HCT116 (cell line): Measurements from ENCODE around the gene METTL25. TPM values are rescaled to one million over a fixed set of nuclear protein-coding genes. Genes with fewer than 3 reads are reported as not detected.

Experiments used
- ATAC-seq: fragments of 200-7000 bp; cut with Tn5 transposase; 2 replicates; pipeline ENCODE4 v1.9.1; 2020; ENCODE audit warnings: mild to moderate bottlenecking, moderate library complexity
- BruUV-seq: library from RNA; stranded (reverse); fragments of 400-500 nt; replicated peaks from 2 replicates; lab custom pipeline; 2021; lab: Mats Ljungman, UMichigan
- CTCF ChIA-PET: fragments of 300-600 bp; sonication (Branson Sonifier 250); formaldehyde crosslinking; loops from one replicate; lab custom pipeline; 2021; ENCODE audit warnings: antibody characterized with exemption; lab: Charles Lee
- POLR2A ChIA-PET: fragments of 300-600, 350-600 bp; sonication (Branson Sonifier 250); formaldehyde crosslinking; loops from one replicate; lab custom pipeline; 2021; ENCODE audit warnings: antibody characterized with exemption; lab: Charles Lee
- RAD21 ChIA-PET, 2 experiments: fragments of 300-600 bp; sonication (Branson Sonifier 250); formaldehyde crosslinking; loops; one replicate each; lab custom pipeline; 2023; ENCODE audit warnings: low total read pairs in 2 of 2; ENCODE audit not compliant: uncharacterized antibody in 2 of 2, unreplicated experiment in 2 of 2, low non-redundant PET in 1 of 2; lab: Charles Lee
- DNase-seq: peaks from one replicate; pipeline ENCODE4 v3.0.0-alpha.2; 2010; ENCODE audit warnings: low read depth, low spot score
- H2AFZ ChIP-seq: fragments of 200-600 bp; shearing (Covaris generic), sonication (generic); 2 replicates; pipeline ENCODE4 v1.6.1; 2017; ENCODE audit warnings: low read depth, mixed run types, mixed read lengths, antibody characterized with exemption, low read length; ENCODE audit not compliant: poor library complexity, severe bottlenecking
- H3K27ac ChIP-seq: 2 replicates; pipeline ENCODE4 v1.5.1; 2012; ENCODE audit warnings: low read depth, low read length
- H3K27me3 ChIP-seq: fragments of 200-600 bp; sonication (generic); 2 replicates; pipeline ENCODE4 v1.6.1; 2016; ENCODE audit warnings: mixed run types, low read length, mixed read lengths; ENCODE audit not compliant: insufficient read depth
- H3K36me3 ChIP-seq, 2 experiments: fragments of 200-500 bp in 1 of 2; fragments of 200-600 bp in 1 of 2; sonication (Bioruptor generic) in 1 of 2; sonication (generic) in 1 of 2; 2 replicates each; pipeline versions ENCODE4 v1.5.1 to v1.6.1; 2014 to 2016; ENCODE audit warnings: low read length in 2 of 2, inconsistent platforms in 1 of 2, mixed read lengths in 1 of 2, mixed run types in 1 of 2; ENCODE audit not compliant: insufficient read depth in 2 of 2, control insufficient read depth in 1 of 2
- H3K4me1 ChIP-seq, 2 experiments: fragments of 200-600 bp in 1 of 2; sonication (generic) in 1 of 2; 2 replicates each; pipeline versions ENCODE4 v1.5.1 to v1.6.1; 2012 to 2017; ENCODE audit warnings: low read length in 2 of 2, inconsistent platforms in 1 of 2, mild to moderate bottlenecking in 1 of 2, mixed read lengths in 1 of 2, mixed run types in 1 of 2, moderate library complexity in 1 of 2; ENCODE audit not compliant: insufficient read depth in 2 of 2, control insufficient read depth in 1 of 2
- H3K4me2 ChIP-seq: fragments of 200-600 bp; sonication (generic); 2 replicates; pipeline ENCODE4 v1.6.1; 2017; ENCODE audit warnings: mixed run types, low read length, mixed read lengths
- H3K4me3 ChIP-seq, 2 experiments: fragments of 200-600 bp in 1 of 2; sonication (generic) in 1 of 2; replicated peaks in 1 of 2; 2 replicates each; pipeline ENCODE4 v1.5.1; 2011 to 2016; ENCODE audit warnings: low read length in 2 of 2, control low read depth in 1 of 2, low read depth in 1 of 2, mild to moderate bottlenecking in 1 of 2, mixed read lengths in 1 of 2, mixed run types in 1 of 2
- H3K79me2 ChIP-seq: fragments of 200-600 bp; sonication (generic); 2 replicates; pipeline ENCODE4 v1.6.1; 2017; ENCODE audit warnings: mild to moderate bottlenecking, mixed run types, low read length, moderate library complexity, mixed read lengths; ENCODE audit not compliant: insufficient read depth
- H3K9ac ChIP-seq: fragments of 200-600 bp; sonication (generic); 2 replicates; pipeline ENCODE4 v1.6.1; 2016; ENCODE audit warnings: low read length, mixed read lengths
- H3K9me2 ChIP-seq: fragments of 200-600 bp; sonication (generic), shearing (Covaris generic); 2 replicates; pipeline ENCODE4 v1.6.1; 2017; ENCODE audit warnings: mixed run types, mild to moderate bottlenecking, moderate library complexity; ENCODE audit not compliant: insufficient read depth
- H3K9me3 ChIP-seq, 2 experiments: fragments of 200-500 bp in 1 of 2; fragments of 200-600 bp in 1 of 2; sonication (Bioruptor generic) in 1 of 2; sonication (generic) in 1 of 2; 2 replicates each; pipeline ENCODE4 v1.6.1; 2014 to 2017; ENCODE audit warnings: low read length in 2 of 2, mixed read lengths in 2 of 2, inconsistent platforms in 1 of 2, low read depth in 1 of 2, mild to moderate bottlenecking in 1 of 2, mixed run types in 1 of 2, moderate library complexity in 1 of 2; ENCODE audit not compliant: control insufficient read depth in 1 of 2, insufficient read depth in 1 of 2
- H4K20me1 ChIP-seq: fragments of 200-600 bp; sonication (generic), shearing (Covaris generic); 2 replicates; pipeline ENCODE4 v1.6.1; 2017; ENCODE audit warnings: mixed run types, mild to moderate bottlenecking, moderate library complexity; ENCODE audit not compliant: insufficient read depth
- ATF3 ChIP-seq: IDR thresholded peaks from 2 replicates; pipeline ENCODE4 v1.6.1; 2012
- CEBPB ChIP-seq: IDR thresholded peaks from 2 replicates; pipeline ENCODE4 v1.6.1; 2012; ENCODE audit warnings: low read depth
- EGR1 ChIP-seq: IDR thresholded peaks from 2 replicates; pipeline ENCODE4 v1.6.1; 2012; ENCODE audit warnings: low read depth
- ELF1 ChIP-seq: IDR thresholded peaks from 2 replicates; pipeline ENCODE4 v1.6.1; 2012; ENCODE audit warnings: low read depth, borderline replicate concordance
- EZH2phosphoT487 ChIP-seq: fragments of 200-600 bp; IDR thresholded peaks from 2 replicates; pipeline ENCODE4 v1.6.1; 2018; ENCODE audit warnings: antibody characterized with exemption, borderline replicate concordance
- FOSL1 ChIP-seq: IDR thresholded peaks from 2 replicates; pipeline ENCODE4 v1.6.1; 2012; ENCODE audit warnings: low read depth
- MAX ChIP-seq: IDR thresholded peaks from 2 replicates; pipeline ENCODE4 v1.6.1; 2012
- POLR2A ChIP-seq: IDR thresholded peaks from 2 replicates; pipeline ENCODE4 v1.7.0; 2011; ENCODE audit warnings: borderline replicate concordance; ENCODE audit not compliant: insufficient read depth, insufficient read length; ENCODE audit errors: extremely low read depth
- POLR2AphosphoS5 ChIP-seq: IDR thresholded peaks from 2 replicates; pipeline ENCODE4 v1.6.1; 2011; ENCODE audit warnings: mild to moderate bottlenecking, low read depth, low read length, moderate library complexity
- RAD21 ChIP-seq: IDR thresholded peaks from 2 replicates; pipeline ENCODE4 v1.6.1; 2012; ENCODE audit warnings: low read depth, mild to moderate bottlenecking
- REST ChIP-seq: IDR thresholded peaks from 2 replicates; pipeline ENCODE4 v1.6.1; 2012; ENCODE audit warnings: low read depth
- SIN3A ChIP-seq: IDR thresholded peaks from 2 replicates; pipeline ENCODE4 v1.6.1; 2012; ENCODE audit warnings: low read depth
- TCF7L2 ChIP-seq: IDR thresholded peaks from 2 replicates; pipeline ENCODE4 v1.7.0; 2011; ENCODE audit warnings: borderline replicate concordance, inconsistent platforms; ENCODE audit not compliant: insufficient read depth, insufficient read length; ENCODE audit errors: extremely low read depth
- YY1 ChIP-seq: IDR thresholded peaks from 2 replicates; pipeline ENCODE4 v1.6.1; 2011; ENCODE audit warnings: low read length, low read depth, moderate library complexity, mild to moderate bottlenecking; ENCODE audit not compliant: insufficient replicate concordance; ENCODE audit errors: extremely low read depth
- ZBTB33 ChIP-seq: IDR thresholded peaks from 2 replicates; pipeline ENCODE4 v1.6.1; 2011; ENCODE audit warnings: mild to moderate bottlenecking, low read length, moderate library complexity; ENCODE audit not compliant: insufficient replicate concordance; ENCODE audit errors: extremely low read depth
- ZFX ChIP-seq: fragments of 450-650 bp; IDR thresholded peaks from 2 replicates; pipeline ENCODE4 v1.6.1; 2017
- intact Hi-C: fragments of 100-400 bp; cut with micrococcal nuclease; formaldehyde crosslinking; loops from 2 replicates; pipeline ENCODE4 v1.10.0; 2022
- total RNA-seq: library from RNA; stranded (reverse); gene quantifications from one replicate; pipeline ENCODE4 v1.2.1, GENCODE V29; 2021; ENCODE audit not compliant: unreplicated experiment

The METTL25 gene
- total RNA-seq, 1 experiment from 2014 or later, result 4.4 TPM

- TF ChIP-seq SIN3A, result no peak
- TF ChIP-seq ZBTB33, result no peak
- no peak for TF ChIP-seq ATF3
- no peak for TF ChIP-seq POLR2A
Measured at GRCh38 chr12:82440885-82441284, 82.6 kb downstream of the METTL25 start (continued).

- H3K79me2 ChIP-seq, result no peaks in the 10 kb centered on the region
- no peaks in the 10 kb centered on the region for H3K36me3 ChIP-seq
- H3K9ac ChIP-seq, result no peak overlapping the region
- POLR2A ChIA-PET, result no interaction called here
- RAD21 ChIA-PET, result no interaction called here
- no peak overlapping the region for H3K4me3 ChIP-seq
- no peaks in the 10 kb centered on the region for H3K4me1 ChIP-seq
- CTCF ChIA-PET, result no interaction called here
- intact Hi-C loops, result no loop called here
- H3K9me2 ChIP-seq, result no peaks in the 10 kb centered on the region
- DNase-seq (no peak), ATAC-seq (no peak)
- no peaks in the 10 kb centered on the region for H3K9me3 ChIP-seq
- H3K27ac ChIP-seq, result no peak overlapping the region
- no TSS peak for BruUV-seq
- no peak for TF ChIP-seq FOSL1
- no peak for TF ChIP-seq TCF7L2
- TF ChIP-seq RAD21, result no peak
- TF ChIP-seq MAX, result no peak
- TF ChIP-seq POLR2AphosphoS5, result no peak
- no peak for TF ChIP-seq ZFX
- no peak for TF ChIP-seq CEBPB
- no peak for TF ChIP-seq SIN3A
- no peak for TF ChIP-seq ELF1
- no peak for TF ChIP-seq EZH2phosphoT487
- no peak for TF ChIP-seq ZBTB33
- TF ChIP-seq EGR1, result no peak
- no peak for TF ChIP-seq YY1
- TF ChIP-seq REST, result no peak
- TF ChIP-seq POLR2A, result no peak
- no peak overlapping the region for H3K4me2 ChIP-seq
- no peaks in the 10 kb centered on the region for H4K20me1 ChIP-seq
- H2AFZ ChIP-seq, result no peak overlapping the region
- no peaks in the 10 kb centered on the region for H3K27me3 ChIP-seq
Measured at GRCh38 chr12:82448911-82449578, 90.7 kb downstream of the METTL25 start.
